Stimulated activated naive CD4-positive, alpha-beta T cell treated with Interleukin-2 at 50 U/mL for 16 hours (primary cell): Measurements from ENCODE around the gene GABARAPL2.

Experiments
- DNase-seq: peaks from one replicate; lab custom pipeline; 2025; lab: John Stamatoyannopoulos, UW

The GABARAPL2 gene

DNA sequence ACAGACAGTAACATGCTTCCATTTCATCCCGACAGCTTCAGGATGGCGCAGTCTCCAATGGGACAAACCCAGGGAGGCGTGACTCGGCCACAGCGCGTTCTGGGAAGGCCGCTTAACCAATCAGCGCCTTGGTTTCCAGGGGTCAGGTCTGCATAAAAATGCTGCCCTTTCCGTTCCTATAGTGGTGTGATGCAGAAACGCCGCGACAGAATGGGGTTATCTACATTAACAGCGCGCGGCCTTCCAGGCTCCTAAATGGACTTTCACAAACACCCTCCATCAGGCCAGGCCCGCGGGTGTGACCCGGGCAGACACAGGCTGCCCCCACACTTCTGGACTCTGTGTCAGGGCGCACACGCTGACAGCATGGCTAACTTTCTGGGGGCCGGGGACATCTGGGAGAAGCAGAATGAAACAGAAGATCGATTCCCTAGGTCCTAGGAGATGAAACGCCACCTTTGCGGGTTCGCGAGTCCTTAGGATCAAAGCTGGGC is 10.9 kb upstream of the GABARAPL2 start:
- no peak for DNase-seq

GRCh38 chr16:75555707-75556430 is 10.3 kb upstream of the GABARAPL2 start, which contains the start of gene TMEM231:
TMEM231 (minus strand) TSS chr16:75556252; CDS start chr16:75556209, 43 bp downstream.
- peak; percentile 98 for DNase-seq

DNA sequence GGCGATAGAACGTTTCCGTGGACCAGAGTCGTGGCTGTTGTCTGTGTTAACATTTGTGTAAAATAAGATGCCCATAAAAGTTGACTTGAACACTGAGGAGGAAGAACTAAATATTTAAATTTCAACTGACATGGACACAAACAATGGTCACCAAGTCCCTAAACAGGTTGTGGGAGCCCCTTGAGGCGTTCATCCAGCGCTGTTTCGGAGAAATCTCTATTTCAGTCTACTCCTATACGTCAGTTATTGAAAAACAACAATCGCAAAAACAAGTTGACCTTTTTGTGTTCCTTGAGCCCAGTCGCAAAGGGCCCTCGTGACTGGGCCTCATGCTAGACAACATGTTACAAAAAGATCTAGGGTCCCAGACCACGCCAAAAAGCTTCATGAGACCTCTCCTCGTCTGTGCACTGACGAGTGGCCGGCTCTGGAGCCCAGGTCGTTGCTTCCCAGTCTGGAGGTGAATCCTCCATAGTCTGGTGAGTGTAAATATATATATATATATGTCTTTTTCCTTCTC is 9.7 kb upstream of the GABARAPL2 start:
- no peak for DNase-seq

DNA sequence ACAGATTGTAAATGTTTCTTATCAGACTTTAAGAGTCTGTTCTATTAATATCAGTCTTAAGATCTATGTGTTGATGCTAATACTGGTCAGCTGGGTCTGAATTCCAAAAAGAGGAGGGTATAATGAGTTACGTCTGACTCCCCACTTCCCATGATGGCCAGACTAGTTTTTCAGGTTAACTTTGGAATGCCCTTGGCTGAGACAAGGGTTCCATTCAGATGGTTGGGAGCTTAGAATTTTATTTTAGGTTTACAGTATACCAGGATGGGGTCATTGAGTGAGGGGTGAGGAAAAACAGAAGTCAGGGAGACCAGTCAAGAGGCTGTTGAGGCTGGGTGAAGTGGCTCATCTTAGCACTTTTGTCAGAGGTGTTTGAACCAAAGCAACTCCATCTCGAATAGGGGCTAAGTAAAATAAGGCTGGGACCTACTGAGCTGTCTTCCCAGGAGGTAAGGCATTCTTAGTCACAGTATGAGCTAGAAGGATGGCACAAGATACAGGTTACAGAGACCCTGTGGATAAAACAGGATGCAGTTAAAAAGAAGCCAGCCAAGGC is 7.3 kb upstream of the GABARAPL2 start:
- DNase-seq, result no peak

- DNase-seq, result no peak
Measured at GRCh38 chr16:75559564-75560372, 6.4 kb upstream of the GABARAPL2 start.

DNA sequence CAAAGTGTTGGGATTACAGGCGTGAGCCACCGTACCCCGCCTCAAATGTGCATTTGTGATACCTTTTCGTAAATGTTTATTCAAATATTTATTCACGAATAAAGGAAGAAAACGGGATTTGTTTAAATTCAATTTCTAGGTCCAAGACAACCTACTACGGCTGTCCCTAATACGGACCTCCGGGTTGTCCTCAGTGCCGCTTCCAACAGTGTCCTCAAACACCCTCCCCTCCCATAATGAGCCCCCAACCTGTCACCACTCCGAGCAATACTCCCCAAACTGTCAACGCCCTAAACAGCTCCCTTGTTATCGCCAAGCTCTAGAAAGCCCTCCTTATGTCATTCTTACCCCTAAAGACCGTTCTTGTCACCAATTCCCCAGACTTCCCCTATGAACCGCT is 539 bp upstream of the GABARAPL2 start:
- no peak for DNase-seq

DNA sequence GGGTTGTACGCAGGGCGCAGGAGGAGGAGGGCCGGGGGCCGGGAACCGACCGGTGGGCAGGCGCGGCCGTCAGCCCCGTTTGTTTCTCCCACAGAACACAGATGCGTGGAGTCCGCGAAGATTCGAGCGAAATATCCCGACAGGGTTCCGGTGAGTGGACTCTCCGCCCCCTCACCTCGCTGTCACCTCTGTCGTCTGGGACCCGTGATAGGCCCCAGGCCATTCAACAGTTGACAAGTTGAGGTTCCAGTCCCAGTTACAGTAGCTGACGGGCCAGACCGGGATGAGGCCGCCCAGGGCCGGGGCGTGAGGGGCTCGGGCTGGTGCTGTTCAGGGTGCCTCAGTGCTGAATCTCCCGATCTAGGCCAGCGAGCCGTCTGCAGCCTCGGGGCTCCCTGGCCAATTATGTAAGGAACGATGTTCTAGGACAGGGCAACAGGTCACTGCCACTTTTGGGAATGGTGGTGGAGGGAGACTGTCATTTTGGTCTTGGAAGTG is 628 bp downstream of the GABARAPL2 start:
- DNase-seq, result peak; percentile 12

- DNase-seq, result no peak
Measured at GRCh38 chr16:75567911-75568310, 1.7 kb downstream of the GABARAPL2 start.

- DNase-seq, result no peak
Measured at GRCh38 chr16:75570396-75571065, 4.4 kb downstream of the GABARAPL2 start.

- no peak for DNase-seq
Measured at GRCh38 chr16:75572864-75573542, 6.8 kb downstream of the GABARAPL2 start.

GRCh38 chr16:75573955-75574354 is 7.8 kb downstream of the GABARAPL2 start:
- no peak for DNase-seq

DNA sequence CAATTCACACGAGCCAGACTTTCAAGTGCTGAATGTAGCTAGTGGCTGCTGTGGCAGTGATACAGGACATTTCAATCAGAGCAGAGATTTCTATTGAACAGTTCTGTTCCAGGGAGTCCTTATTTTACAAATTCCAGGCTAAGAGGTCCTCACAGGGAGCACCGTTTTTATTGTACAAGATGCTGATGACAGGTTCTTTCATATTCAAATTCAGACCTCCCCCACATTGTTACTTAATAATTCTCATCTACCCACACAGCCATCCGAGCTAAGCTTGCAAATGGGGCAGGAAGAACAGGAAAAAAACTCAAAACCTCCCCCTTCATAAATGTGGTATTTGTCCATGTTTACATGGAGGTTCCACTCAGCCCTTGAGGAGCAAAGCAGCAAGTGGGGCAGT is 9.8 kb downstream of the GABARAPL2 start:
- no peak for DNase-seq

GRCh38 chr16:75576384-75576811 is 10.2 kb downstream of the GABARAPL2 start:
- no peak for DNase-seq

- no peak for DNase-seq
Measured at GRCh38 chr16:75578212-75578611, 12.0 kb downstream of the GABARAPL2 start.

GRCh38 chr16:75578725-75579124 is 12.5 kb downstream of the GABARAPL2 start:
- DNase-seq, result no peak

DNA sequence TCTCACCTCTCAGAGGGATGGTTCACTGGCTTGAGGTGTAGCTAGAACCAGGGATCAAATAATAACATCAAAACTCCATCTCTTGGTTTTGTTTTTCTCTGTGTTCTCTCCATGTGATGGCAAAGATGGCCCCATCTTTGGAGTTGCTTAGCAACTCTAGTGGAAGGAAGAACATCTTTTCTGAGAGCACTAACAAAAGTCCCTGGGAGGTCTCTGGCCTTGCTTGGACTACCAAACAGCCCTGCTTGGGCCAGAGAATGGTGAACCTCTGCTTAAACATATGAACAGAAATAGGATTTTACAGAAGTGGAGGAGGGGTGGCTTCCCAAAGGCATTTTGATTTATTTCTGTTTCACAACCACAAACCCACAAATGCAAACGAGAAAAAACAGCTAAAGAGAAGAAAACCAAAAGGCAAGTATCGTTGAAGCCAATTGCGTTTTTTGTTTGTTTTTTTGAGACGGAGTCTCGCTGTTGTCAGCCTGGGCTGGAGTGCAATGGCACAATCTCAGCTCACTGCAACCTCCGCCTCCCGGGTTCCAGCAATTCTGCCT is 13.2 kb downstream of the GABARAPL2 start:
- no peak for DNase-seq

DNA sequence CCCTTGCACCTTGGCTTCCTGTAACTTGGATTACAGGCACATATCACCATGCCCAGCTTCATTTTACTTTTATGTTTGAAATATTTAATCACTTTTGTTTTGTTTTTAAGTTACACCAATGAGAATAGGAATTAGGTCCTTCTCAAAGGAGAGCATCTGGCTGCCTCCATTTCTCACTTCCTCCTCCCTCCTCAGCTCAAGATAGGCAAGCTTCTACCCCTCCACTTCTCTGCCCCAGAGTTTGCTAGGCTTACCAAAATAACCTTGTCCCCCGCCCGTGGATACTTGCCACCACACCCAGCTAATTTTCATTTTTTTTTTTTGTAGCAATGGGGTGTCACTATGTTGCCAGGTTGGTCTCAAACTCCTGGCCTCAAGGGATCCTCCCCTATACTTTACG is 17.9 kb downstream of the GABARAPL2 start:
- DNase-seq, result no peak

- no peak for DNase-seq
Measured at GRCh38 chr16:75588716-75589115, 22.5 kb downstream of the GABARAPL2 start.

DNA sequence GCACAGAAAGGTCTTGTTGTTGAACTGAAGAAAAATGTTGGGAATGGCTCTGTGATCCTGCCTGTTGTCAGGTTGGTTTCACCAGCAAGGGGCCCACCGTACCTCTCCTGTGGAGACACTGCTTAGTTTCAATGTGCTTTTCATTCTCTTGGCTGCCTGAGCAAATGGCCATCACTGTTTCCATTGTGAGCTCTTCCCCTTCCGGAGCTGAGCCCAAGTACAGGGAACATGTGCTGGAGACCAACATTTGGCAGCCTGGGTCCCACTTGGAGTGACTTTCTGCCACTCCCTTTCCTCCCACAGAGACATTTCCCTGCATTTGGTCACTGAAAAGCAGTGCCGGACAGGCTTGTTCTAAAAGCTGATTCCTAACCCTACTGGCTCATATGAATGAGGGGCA is 23.1 kb downstream of the GABARAPL2 start:
- no peak for DNase-seq

GRCh38 chr16:75590920-75591843 is 25.0 kb downstream of the GABARAPL2 start:
- DNase-seq, result no peak
